Testis (tissue), 3 donors: ENCODE measurements around the gene GTPBP4. TPM values are rescaled to one million over a fixed set of nuclear protein-coding genes. Genes with fewer than 3 reads are reported as not detected.

ENCODE experiments used
- DNase-seq: peaks from one replicate; pipeline ENCODE4 v3.0.0-alpha.2; 2019
- H3K27ac ChIP-seq, 2 donors: fragments of 200-600 bp; sonication (generic); one replicate each; pipeline ENCODE4 v1.5.1; 2019
- H3K27me3 ChIP-seq: fragments of 200-600 bp; sonication (generic); one replicate; pipeline ENCODE4 v1.5.1; 2019
- H3K36me3 ChIP-seq: fragments of 200-600 bp; sonication (generic); one replicate; pipeline ENCODE4 v1.5.1; 2017; ENCODE audit warnings: low read depth; ENCODE audit errors: missing control alignments
- H3K4me1 ChIP-seq: fragments of 200-600 bp; sonication (generic); one replicate; pipeline ENCODE4 v1.5.1; 2019
- H3K4me3 ChIP-seq, 2 donors: fragments of 200-600 bp; sonication (generic); one replicate each; pipeline ENCODE4 v1.5.1; 2017 to 2019
- H3K9me3 ChIP-seq: fragments of 200-600 bp; sonication (generic); one replicate; pipeline ENCODE4 v1.5.1; 2017
- POLR2A ChIP-seq: fragments of 450-650 bp; IDR thresholded peaks from one replicate; pipeline ENCODE4 v1.6.1; 2017; ENCODE audit warnings: antibody characterized with exemption, mild to moderate bottlenecking, moderate library complexity
- WGBS, 2 donors: methylation state at CpG; one replicate each; pipeline ENCODE4 v1.1.5; 2018; 5-methylcytosine and 5-hydroxymethylcytosine counted together
- intact Hi-C: fragments of 100-400 bp; cut with DNase I; formaldehyde crosslinking; loops from one replicate; pipeline ENCODE4 v1.15.1; 2023; ENCODE audit warnings: low total_unique reads
- polyA plus RNA-seq: library from polyadenylated mRNA; stranded (reverse); fragments of 350-450 nt; fragmentation: Illumina TruSeq; extraction: RNeasy Lipid Tissue Mini Kit (QIAGEN cat#74804); gene quantifications from one replicate; pipeline ENCODE4 v1.2.3, GENCODE V29; 2014; ENCODE audit warnings: low read depth, low replicate concordance; ENCODE audit not compliant: insufficient read depth
- total RNA-seq, 2 donors: library from RNA; depleted of rRNA; stranded (reverse); fragments of >200 nt; gene quantifications; one replicate each; pipeline ENCODE4 v1.2.3, GENCODE V29; 2016
- TF ChIP-seq, protein P1 (sequence below), 3 experiments: fragments of 450-650 bp in 2 of 3; fragments of 200-600 bp in 1 of 3; sonication (generic) in 1 of 3; IDR thresholded peaks; one replicate each; pipeline ENCODE4 v1.5.1; 2016 to 2019; ENCODE audit warnings: antibody characterized with exemption in 3 of 3, mild to moderate bottlenecking in 2 of 3, moderate library complexity in 1 of 3

The GTPBP4 gene
- total and polyA plus RNA-seq, 3 donors from 2014 or later: 54.9 to 81.8 (median 57.2) TPM

DNA sequence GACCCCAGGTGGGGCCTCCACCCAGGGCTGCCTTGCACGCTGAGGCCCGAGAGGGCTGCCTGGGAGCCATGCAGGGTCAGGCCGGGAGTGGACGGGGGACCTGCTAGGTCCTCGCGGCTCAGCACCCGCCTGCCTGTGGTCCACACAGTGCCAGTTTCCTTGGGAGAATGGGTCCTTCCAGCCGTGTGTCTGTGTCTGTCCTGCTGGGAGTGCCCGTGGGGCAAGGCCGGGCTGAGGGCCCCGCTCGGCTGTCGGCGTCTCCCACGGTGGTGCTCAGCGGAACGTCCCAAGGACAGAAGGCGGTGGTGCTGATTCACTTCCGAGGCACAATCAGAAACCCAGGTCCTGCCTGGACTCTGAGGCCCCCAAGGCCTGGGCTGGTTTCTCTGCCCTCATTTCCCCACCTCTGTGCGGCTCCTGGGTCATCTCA is 23.2 kb upstream of the GTPBP4 start:
- H3K4me1 ChIP-seq: no peaks in the 10 kb centered on the region
- no peaks in the 10 kb centered on the region for H3K36me3 ChIP-seq
- no peak overlapping the region for H3K27ac ChIP-seq
- no peak for DNase-seq
- WGBS, 2 donors: 65 to 100% methylated on average over 1 to 20 of the region's 20 CpGs
- H3K4me3 ChIP-seq: no peak overlapping the region
- intact Hi-C loops: no loop called here
- no peak for TF ChIP-seq POLR2A
- TF ChIP-seq, protein P1, sequence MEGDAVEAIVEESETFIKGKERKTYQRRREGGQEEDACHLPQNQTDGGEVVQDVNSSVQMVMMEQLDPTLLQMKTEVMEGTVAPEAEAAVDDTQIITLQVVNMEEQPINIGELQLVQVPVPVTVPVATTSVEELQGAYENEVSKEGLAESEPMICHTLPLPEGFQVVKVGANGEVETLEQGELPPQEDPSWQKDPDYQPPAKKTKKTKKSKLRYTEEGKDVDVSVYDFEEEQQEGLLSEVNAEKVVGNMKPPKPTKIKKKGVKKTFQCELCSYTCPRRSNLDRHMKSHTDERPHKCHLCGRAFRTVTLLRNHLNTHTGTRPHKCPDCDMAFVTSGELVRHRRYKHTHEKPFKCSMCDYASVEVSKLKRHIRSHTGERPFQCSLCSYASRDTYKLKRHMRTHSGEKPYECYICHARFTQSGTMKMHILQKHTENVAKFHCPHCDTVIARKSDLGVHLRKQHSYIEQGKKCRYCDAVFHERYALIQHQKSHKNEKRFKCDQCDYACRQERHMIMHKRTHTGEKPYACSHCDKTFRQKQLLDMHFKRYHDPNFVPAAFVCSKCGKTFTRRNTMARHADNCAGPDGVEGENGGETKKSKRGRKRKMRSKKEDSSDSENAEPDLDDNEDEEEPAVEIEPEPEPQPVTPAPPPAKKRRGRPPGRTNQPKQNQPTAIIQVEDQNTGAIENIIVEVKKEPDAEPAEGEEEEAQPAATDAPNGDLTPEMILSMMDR (IDR thresholded peaks at IDR 0.05): no peak
- H3K9me3 ChIP-seq: no peaks in the 10 kb centered on the region
- no peaks in the 10 kb centered on the region for H3K27me3 ChIP-seq

GRCh38 chr10:966466-967235 is 21.6 kb upstream of the GTPBP4 start:
- no peaks in the 10 kb centered on the region for H3K36me3 ChIP-seq
- 88 to 91% methylated on average over 18 to 20 of the region's 20 CpGs for WGBS, 2 donors
- no peak overlapping the region for H3K4me3 ChIP-seq

DNA sequence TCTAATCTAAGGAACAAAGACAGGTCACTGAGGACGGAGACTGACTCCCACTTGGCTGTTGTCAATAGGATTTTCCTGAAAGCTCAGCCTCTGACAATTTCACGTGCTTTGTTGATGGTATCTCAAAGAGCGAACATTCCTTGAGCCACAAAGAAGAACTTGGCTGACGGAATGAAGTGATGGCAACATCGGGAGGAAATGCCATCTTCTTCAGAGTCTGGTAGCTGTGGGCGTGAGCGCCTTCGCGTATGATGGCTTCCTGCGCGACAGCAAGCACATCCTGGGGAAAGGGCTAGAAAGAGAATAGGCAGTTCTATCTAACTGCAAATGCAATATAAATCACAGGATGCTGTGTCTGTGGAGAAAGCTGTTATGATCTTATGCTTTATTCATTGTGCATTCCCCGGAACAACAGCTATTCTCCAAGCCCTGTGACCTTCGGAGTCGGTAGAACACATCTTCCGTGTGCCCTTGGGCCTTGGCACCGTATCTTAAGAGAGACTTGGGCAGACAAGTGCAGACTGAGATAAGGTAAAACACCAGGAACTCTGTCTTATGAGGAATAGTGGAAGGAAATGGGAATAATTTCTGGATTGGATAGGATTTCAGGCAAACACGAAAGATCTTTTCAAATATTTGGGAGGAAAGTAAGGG is 19.6 kb upstream of the GTPBP4 start:
- no peak for TF ChIP-seq POLR2A
- TF ChIP-seq, protein P1 (IDR thresholded peaks at IDR 0.05): no peak
- Histone ChIP-seq H3K4me3 (no peak overlapping the region), H3K4me1 (no peaks in the 10 kb centered on the region), H3K36me3 (no peaks in the 10 kb centered on the region), H3K27ac (no peak overlapping the region), H3K9me3 (no peaks in the 10 kb centered on the region), H3K27me3 (no peaks in the 10 kb centered on the region)
- no peak for DNase-seq
- intact Hi-C loops: no loop called here
- WGBS, 2 donors: 72 to 79% methylated on average over 17 of the region's 17 CpGs

More at GRCh38 chr10:966466-967235, 21.6 kb upstream of the GTPBP4 start:
- H3K9me3 ChIP-seq: no peaks in the 10 kb centered on the region
- no peak overlapping the region for H3K27ac ChIP-seq
- TF ChIP-seq, protein P1 (IDR thresholded peaks at IDR 0.05): no peak
- no peak for TF ChIP-seq POLR2A
- no peak for DNase-seq
- intact Hi-C loops: no loop called here
- H3K4me1 ChIP-seq: no peaks in the 10 kb centered on the region
- no peaks in the 10 kb centered on the region for H3K27me3 ChIP-seq

GRCh38 chr10:969473-970150 is 18.6 kb upstream of the GTPBP4 start:
- DNase-seq: no peak
- 88 to 91% methylated on average over 15 of the region's 15 CpGs for WGBS, 2 donors
- intact Hi-C loops: no loop called here
- TF ChIP-seq, protein P1 (IDR thresholded peaks at IDR 0.05): no peak
- no peak for TF ChIP-seq POLR2A
- Histone ChIP-seq H3K4me3 (no peak overlapping the region), H3K4me1 (no peaks in the 10 kb centered on the region), H3K36me3 (no peaks in the 10 kb centered on the region), H3K27me3 (no peaks in the 10 kb centered on the region), H3K27ac (no peak overlapping the region), H3K9me3 (no peaks in the 10 kb centered on the region)
